ENCODE results near the gene NADK. TPM values are rescaled to one million over a fixed set of nuclear protein-coding genes. Genes with fewer than 3 reads are reported as not detected.
A peak's percentile ranks its signal among the peaks of the same experiment; 100 is the strongest.

Gene NADK
- total RNA-seq, 1 experiment from 2014 or later = 93.4 TPM

DNA sequence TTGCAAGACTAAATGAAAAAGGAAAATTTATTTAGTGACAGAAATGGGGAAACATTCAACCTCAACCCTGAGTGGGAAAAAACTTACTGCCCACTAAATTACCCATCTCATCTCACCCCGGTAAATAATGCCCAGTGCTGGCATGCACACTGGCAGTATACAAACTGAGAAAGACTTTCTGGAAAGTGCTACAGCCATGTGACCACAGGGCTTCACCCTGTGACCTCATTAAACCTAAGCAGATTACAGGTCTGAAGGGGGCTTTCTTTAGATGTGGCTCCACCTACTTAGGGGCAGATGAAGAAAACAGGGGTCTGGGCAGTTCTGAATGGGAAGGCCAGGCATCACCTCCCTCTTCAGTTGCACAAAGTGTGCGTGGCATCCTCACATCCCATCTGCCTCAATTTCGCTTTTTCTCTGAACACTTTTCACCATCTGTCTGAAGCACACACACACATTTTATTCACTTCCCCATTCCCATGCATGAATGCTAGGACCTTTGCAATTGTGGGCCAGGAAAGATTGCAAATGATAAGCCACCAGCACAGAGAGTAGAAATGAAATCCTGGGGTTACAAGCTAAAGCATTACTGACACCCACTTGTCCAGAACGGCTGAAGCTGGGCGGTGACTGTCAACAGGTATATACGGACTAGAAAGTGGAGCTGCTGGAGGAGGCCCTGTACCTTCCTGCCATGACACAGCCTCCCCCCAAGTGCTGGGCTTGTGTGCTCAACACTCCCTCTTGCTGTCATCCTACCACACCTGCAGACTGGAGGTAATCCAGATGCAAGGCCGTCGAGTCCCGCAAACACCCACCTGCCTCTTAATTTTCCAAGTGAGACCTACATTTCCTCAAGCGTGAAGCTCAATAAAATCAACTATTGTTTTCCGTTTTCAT lies 2.7 kb downstream of the NADK start:
- Histone ChIP-seq H3K9me2 (ENCODE audit: insufficient read depth) (no peaks in the 10 kb centered on the region), H3K79me2 (ENCODE audit: insufficient read depth, low read length) (peaks cover 75% of the 10 kb centered on the region), H3K4me3 (replicated peaks in 1 of 2; ENCODE audit: low read depth in 1 of 2, low read length in 2 of 2) (no peak overlapping the region), H3K4me2 (ENCODE audit: low read length) (peak overlapping the region; percentile 6; the same call in 1 of the 2 replicates), H3K9ac (ENCODE audit: low read length) (no peak overlapping the region), H3K36me3 (ENCODE audit: control insufficient read depth in 1 of 2, insufficient read depth in 2 of 2, low read length in 2 of 2) (peaks cover 2 to 26% of the 10 kb centered on the region in 2 experiments; a peak in 2 of 4 replicates), H3K9me3 (ENCODE audit: control insufficient read depth in 1 of 2, insufficient read depth in 1 of 2, low read depth in 1 of 2, low read length in 2 of 2) (peaks cover 0 to 5% of the 10 kb centered on the region in 2 experiments; a peak in 1 of 4 replicates), H3K4me1 (ENCODE audit: control insufficient read depth in 1 of 2, insufficient read depth in 2 of 2, low read length in 2 of 2) (peaks cover 17 to 39% of the 10 kb centered on the region in 2 experiments; a peak in 3 of 4 replicates), H4K20me1 (ENCODE audit: insufficient read depth) (no peaks in the 10 kb centered on the region; the same call in 1 of the 2 replicates), H3K27ac (ENCODE audit: low read depth, low read length) (0 out of 2 replicates have a peak overlapping the region, but pooled peaks have one; percentile 4), H2AFZ (ENCODE audit: low read depth, low read length, poor library complexity, severe bottlenecking) (no peak overlapping the region), H3K27me3 (ENCODE audit: insufficient read depth, low read length) (no peaks in the 10 kb centered on the region)
- ChIA-PET CTCF (no interaction called here), RAD21 (ENCODE audit: low non-redundant PET in 1 of 2, low total read pairs in 2 of 2, uncharacterized antibody in 2 of 2, unreplicated experiment in 2 of 2) (interaction anchor here in 1 of 2 experiments (0.5 kb wide), 1 partner anchor 133 kb away, joined by 3 read pairs; no protein-coding TSS in a partner anchor), POLR2A (no interaction called here)
- intact Hi-C loops (cut with micrococcal nuclease) = no loop called here
- DNase-seq (ENCODE audit: low read depth, low spot score) (no peak), ATAC-seq (no peak)
- no peak for TF ChIP-seq FOSL1 (IDR thresholded peaks at IDR 0.05; ENCODE audit: low read depth)
- TF ChIP-seq ZFX (IDR thresholded peaks at IDR 0.05) = no peak
- TF ChIP-seq EZH2phosphoT487 (IDR thresholded peaks at IDR 0.05; ENCODE audit: borderline replicate concordance) = no peak
- TF ChIP-seq MAX (IDR thresholded peaks at IDR 0.05) = no peak
- BruUV-seq (replicated peaks) = no TSS peak

GRCh38 chr1:1773874-1774273 lies 4.4 kb downstream of the NADK start:
- no peak for ATAC-seq
- no peak overlapping the region for H3K27ac ChIP-seq (ENCODE audit: low read depth, low read length)
- no peaks in the 10 kb centered on the region for H3K9me2 ChIP-seq (ENCODE audit: insufficient read depth)
- H2AFZ ChIP-seq (ENCODE audit: low read depth, low read length, poor library complexity, severe bottlenecking) = no peak overlapping the region
- no peak for TF ChIP-seq EGR1 (IDR thresholded peaks at IDR 0.05; ENCODE audit: low read depth)
- no peak for TF ChIP-seq JUND (IDR thresholded peaks at IDR 0.05)
- no peak for TF ChIP-seq MAX (IDR thresholded peaks at IDR 0.05)
- RAD21 ChIA-PET (ENCODE audit: low non-redundant PET in 1 of 2, low total read pairs in 2 of 2, uncharacterized antibody in 2 of 2, unreplicated experiment in 2 of 2) = no interaction called here
- peaks cover 0 to 5% of the 10 kb centered on the region in 2 experiments; a peak in 1 of 4 replicates for H3K9me3 ChIP-seq (ENCODE audit: control insufficient read depth in 1 of 2, insufficient read depth in 1 of 2, low read depth in 1 of 2, low read length in 2 of 2)
- peaks cover 2 to 26% of the 10 kb centered on the region in 2 experiments; a peak in 2 of 4 replicates for H3K36me3 ChIP-seq (ENCODE audit: control insufficient read depth in 1 of 2, insufficient read depth in 2 of 2, low read length in 2 of 2)
- intact Hi-C loops (cut with micrococcal nuclease) = no loop called here
- H3K4me2 ChIP-seq (ENCODE audit: low read length) = no peak overlapping the region
- no peak for DNase-seq (ENCODE audit: low read depth, low spot score)
- peaks cover 9 to 25% of the 10 kb centered on the region in 2 experiments; a peak in 3 of 4 replicates for H3K4me1 ChIP-seq (ENCODE audit: control insufficient read depth in 1 of 2, insufficient read depth in 2 of 2, low read length in 2 of 2)
- no TSS peak for BruUV-seq (replicated peaks)
- H3K4me3 ChIP-seq (replicated peaks in 1 of 2; ENCODE audit: low read depth in 1 of 2, low read length in 2 of 2) = no peak overlapping the region
- POLR2A ChIA-PET = no interaction called here
- CTCF ChIA-PET = no interaction called here
- no peaks in the 10 kb centered on the region; the same call in 1 of the 2 replicates for H4K20me1 ChIP-seq (ENCODE audit: insufficient read depth)
- peaks cover 92% of the 10 kb centered on the region for H3K79me2 ChIP-seq (ENCODE audit: insufficient read depth, low read length)
- H3K9ac ChIP-seq (ENCODE audit: low read length) = no peak overlapping the region
- no peaks in the 10 kb centered on the region for H3K27me3 ChIP-seq (ENCODE audit: insufficient read depth, low read length)
